HG03342 (cell line): Measurements from ENCODE around the gene C17orf107.
A peak's percentile ranks its signal among the peaks of the same experiment; 100 is the strongest.

ENCODE experiments used
- ATAC-seq: cut with Tn5 transposase; IDR thresholded peaks from one replicate; pipeline ENCODE4 v1.9.1; 2021; ENCODE audit warnings: mild to moderate bottlenecking, moderate library complexity; ENCODE audit not compliant: unreplicated experiment

The C17orf107 gene

DNA sequence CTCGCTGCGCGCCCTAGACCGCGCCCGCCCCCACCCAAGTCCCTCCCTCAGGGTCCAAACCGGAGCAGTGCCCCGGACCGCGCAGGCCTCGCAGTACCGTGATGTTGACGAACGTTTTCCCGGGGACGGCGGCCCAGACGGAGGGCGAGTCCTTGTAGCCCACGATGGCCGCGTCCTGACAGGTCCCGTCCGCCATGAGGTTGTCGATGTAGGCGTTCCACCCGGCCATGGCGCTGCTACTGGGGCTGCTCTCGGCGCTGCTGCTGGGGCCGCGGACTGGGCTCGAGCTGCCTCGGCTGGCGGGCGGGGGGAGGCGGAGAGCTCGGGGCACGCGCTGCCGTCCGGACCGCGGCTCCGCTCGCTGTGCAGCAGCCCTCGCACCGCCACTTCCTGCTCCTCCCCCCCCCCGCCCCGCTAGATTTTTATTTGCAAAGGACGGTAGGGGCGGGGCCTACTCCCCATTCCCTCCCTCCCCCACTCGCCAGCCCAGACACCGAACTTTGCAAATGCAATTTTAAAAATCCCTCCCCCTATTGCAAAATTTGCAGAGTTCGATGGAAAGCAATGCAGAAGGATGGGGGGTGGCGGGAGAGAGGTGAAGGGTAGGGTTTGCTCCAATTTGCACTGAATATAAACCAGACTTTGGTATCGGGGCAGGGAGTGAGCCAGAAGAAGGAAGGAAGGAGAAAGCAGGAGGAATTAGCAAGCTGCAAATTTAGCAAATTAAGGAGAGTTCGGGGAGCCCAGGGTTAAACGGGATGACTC lies 49.0 kb downstream of the C17orf107 start, which contains the start of gene PFN1:
PFN1 (minus strand) TSS at position 365 of the 765 bp plus-strand sequence; CDS start at position 229, 136 bp downstream.
- peak; percentile 21 for ATAC-seq

DNA sequence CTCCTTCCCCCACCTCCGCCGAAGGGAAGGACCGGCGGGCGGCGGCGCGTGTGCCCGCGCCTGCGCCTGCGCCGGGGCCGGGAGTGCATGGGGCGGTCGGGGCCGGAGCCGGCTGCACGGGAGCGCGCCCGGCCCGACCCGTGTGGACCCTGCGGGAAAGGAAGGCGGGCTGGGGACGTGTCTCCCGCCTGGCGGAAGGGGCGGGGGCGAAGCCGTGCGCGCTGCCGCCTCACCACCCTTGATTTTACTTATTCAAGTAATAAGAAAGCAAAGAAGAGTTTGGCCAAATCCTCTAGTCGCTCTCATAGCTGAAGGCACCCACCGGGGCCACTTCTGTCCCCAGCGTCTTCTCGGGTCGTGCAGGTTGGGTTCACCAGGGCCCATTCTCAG lies 49.6 kb downstream of the C17orf107 start:
- peak; percentile 29 for ATAC-seq

DNA sequence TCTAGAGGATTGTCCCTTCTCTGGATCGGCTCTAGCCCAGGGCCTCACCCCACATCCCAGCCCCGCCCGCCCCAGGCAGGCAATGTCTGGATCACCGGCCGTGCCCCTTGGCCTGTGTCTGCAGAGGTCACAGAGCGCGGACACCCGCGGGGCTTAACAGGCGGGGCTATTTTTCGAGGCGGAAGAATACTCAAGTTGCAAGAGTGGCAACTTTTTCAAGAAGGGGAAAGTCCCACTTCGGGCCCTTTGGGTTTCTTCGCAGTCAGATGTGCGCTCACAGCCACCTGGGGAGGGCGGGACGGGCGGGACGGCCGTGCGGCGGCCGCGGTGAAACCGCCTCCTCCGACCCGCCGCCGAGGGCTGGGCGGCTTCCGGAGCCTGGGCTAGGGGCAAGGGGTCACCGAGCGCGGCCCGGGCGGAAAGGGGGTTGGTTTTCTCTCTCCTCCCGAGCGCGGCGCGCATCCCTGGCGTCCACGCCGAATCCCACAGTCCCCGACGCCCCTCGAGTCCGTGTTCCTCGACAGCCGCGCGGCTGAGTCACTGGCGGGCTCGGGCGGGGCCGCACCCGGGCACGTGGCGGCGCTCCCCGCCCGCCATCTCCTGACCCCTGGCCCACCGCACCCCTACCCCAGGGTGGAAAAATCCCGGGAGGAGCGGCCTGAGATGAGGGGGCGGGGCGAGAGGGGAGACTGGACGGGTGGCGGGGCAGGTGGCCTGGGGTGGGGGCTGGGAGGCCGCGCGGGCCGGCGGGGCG lies 50.2 kb downstream of the C17orf107 start:
- peak; percentile 24 for ATAC-seq

DNA sequence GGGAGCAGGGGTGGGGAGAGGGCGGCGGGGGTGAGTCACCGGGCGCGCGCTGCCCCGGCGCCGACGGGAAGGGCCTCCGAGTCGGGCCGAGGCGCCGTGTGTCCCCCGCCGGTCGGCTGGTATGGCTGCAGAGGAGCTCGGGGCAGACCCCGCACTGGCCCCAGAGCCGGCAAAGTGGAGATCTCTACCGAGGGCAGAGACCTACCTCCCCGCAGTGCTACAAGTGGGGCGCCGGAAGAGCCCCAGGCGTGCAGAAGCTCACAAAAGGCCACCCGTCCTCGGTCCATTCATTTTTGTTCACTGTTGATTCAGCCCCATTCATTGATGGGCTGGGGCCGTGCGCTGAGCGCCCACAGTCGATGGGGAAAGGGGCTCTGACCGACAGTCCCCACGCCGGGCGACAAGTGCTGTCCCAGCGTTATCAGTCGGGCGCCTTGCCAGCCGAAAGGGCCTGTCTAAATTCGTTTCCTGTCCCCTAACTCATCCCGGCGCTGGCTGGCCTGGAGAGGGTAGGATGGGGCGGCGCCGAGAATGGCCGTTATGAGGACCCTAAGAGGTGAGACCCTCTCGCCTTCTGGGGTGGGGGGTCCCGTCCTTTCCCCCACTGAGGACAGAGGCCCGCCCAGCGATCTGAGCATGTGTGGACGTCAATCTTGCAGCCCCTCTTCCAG lies 50.9 kb downstream of the C17orf107 start:
- peak; percentile 6 for ATAC-seq

DNA sequence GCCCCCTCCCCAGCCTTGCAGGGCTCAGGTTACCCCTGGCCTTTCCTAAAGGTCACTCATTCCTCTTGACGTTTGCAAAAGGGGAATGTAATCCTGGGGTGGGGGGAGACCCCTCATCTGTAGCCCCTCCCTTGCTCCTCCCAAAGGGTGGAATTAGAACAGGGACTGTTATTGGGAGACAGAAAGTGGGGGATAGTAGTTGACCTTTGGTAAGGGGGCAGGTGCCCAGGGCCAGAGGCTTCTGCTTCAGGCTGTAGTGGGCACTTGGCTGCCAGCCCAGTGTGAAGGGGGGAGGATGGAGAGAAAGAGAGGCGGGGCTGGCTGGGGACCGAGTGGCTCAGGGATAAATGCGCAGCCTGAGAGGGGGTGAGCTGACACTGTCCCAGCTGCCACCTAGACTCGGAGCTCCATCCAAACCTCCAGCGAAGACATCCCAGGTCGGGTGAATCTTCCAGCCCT lies 51.4 kb downstream of the C17orf107 start, which contains the start of gene ENO3:
ENO3 (plus strand) TSS at position 374 of the 459 bp plus-strand sequence. CDS start 711 bp downstream, outside the sequence.
- ATAC-seq, result no peak

DNA sequence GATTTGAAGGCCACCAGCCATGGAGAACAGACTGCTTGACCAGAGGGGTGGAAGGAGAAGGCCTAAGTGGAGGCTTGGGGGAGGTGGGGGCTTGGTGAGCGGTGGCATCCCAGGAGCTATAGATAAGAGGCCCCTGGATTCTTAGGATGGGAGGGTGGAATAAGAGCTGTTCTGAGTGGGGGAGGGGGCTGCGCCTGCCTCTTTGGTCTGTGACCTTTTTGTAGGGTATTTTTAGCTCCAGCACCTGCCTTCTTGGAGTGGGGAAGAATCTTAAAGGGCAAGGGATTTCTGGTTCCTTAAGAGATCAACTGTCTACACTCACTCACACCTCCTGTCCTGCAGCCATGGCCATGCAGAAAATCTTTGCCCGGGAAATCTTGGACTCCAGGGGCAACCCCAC lies 52.1 kb downstream of the C17orf107 start:
- ATAC-seq, result no peak
